ENCODE results near the gene HTATSF1.

Gene HTATSF1, protein sequence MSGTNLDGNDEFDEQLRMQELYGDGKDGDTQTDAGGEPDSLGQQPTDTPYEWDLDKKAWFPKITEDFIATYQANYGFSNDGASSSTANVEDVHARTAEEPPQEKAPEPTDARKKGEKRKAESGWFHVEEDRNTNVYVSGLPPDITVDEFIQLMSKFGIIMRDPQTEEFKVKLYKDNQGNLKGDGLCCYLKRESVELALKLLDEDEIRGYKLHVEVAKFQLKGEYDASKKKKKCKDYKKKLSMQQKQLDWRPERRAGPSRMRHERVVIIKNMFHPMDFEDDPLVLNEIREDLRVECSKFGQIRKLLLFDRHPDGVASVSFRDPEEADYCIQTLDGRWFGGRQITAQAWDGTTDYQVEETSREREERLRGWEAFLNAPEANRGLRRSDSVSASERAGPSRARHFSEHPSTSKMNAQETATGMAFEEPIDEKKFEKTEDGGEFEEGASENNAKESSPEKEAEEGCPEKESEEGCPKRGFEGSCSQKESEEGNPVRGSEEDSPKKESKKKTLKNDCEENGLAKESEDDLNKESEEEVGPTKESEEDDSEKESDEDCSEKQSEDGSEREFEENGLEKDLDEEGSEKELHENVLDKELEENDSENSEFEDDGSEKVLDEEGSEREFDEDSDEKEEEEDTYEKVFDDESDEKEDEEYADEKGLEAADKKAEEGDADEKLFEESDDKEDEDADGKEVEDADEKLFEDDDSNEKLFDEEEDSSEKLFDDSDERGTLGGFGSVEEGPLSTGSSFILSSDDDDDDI

DNA sequence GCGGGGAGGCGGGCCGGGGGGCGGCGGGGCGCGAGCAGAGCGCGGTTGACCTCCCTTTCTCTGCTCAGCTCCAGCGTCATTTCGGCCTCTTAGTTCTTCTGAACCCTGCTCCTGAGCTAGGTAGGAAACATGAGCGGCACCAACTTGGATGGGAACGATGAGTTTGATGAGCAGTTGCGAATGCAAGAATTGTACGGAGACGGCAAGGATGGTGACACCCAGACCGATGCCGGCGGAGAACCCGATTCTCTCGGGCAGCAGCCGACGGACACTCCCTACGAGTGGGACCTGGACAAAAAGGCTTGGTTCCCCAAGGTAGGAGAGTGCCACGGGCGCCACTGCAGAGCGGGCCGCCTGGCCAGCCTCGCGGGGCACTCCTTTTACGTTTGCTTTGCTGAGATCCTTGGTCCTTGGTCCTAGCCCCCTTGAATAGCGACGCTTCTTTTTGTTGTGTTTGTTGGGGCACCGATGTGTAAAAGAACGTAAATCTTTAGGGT, at the start of gene HTATSF1:
HTATSF1 (plus strand) TSS at position 37 of the 497 bp plus-strand sequence; CDS start at position 130, 93 bp downstream.
- no peak for DNase-seq (ENCODE audit: low read depth)

DNA sequence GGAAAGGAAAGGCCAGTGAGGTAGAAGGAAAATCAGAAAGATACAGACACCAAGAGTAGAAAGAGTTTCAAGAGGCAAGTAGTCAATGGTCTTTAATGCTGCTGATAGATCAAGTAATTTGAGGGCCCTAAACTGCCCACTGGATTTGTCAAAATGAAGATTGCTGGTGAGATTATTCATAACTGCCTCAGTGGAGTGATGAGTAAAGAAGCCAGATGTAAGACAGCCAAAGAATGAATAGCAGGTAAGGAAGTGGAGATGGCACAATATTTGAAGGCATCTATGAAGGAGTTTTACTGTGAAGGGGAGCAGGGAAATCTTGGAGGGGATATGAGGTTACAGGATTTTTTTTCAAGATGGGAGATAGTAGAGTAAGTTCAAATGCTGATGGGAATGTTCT, 49.4 kb upstream of the HTATSF1 start:
- no peak for DNase-seq (ENCODE audit: low read depth)

DNA sequence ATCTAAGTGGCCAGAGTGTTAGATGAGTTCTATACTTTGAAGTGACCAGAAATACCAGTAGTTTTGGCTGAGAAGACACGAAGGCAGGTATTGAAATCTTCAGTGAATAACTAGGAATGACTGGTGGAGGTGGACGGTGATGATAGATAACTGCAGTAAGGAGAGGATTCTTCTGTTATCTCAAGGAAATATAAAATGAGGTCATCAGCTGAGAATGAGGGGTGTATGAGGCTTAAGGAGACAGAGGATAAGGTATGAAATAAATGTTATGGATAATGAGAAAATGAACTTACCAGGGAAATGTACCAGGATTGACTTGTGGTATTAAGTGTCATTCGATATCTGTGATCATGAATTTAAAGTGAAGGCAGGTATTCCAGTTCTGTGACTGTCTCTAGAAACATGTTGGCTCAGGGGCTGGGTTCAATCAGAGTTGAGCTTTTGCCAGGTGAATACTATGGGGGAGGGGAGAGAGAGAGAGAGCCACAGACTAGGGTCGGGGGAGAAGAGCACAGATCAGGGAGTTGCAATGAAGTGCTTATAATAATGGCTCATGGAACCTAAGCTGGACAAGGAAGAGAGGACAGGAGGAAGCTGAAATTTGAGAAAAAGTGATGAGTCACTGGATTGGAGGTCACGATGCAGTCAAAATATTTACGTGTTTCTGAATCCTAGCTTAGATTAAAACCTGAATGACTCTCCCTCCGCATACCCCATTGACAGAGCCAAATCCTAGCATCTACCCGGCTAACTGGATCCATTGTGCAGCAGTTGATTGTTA, 47.2 kb upstream of the HTATSF1 start:
- no peak for DNase-seq (ENCODE audit: low read depth)

DNA sequence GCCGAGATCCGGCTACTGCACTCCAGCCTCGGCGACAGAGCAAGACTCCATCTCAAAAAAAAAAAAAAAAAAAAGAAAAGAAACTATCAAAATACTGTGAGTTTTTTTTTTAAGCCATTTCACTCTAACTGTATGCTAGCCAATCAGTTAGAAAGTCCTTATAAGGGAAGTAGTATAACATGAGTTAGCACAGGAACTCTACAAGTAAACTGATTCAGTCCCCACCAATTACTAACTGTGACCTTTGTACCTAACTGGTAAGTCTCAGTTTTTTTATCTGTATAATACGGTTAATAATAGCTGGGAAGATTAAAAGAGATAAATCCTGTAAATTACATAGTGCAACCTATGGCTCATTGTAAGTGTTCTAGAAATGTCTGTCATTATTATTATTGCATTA, 44.8 kb upstream of the HTATSF1 start:
- no peak for DNase-seq (ENCODE audit: low read depth)

DNA sequence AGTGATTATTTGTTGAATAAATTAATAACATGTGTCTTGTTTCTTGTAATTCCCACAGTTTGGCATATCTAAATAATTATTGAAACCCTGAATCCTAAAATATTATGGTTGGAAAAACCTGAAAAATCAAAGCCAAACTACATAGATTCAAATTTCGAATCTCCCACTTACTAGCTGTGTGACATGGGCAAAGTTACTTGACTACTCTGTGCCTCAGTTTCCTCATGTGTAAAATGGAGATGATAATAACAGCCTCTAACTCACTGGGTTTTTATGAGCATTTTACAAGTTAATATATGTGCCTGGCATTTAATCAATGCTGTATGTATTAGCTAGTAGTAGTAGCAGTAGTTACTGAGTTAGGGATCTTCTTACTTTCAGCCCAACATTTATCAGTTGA, 44.3 kb upstream of the HTATSF1 start:
- DNase-seq (ENCODE audit: low read depth): no peak

DNA sequence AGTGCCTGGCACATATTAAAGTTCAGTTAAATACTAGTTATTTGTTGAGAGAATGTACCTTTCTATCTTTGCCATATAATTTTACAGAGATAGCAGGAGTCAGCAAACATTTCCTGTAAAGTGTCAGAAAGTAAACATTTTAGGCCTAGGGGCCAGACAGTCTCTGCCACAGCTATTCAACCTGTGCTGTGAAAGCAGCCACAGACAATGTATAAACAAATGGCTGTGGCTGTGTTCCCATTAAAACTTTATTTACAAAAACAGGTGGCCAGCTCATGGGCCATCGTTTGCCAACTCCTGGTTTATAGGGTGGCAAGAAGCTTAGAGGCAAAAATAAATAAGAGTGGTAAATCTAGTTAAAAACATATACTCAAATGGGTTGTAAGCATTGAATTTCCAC, 43.6 kb upstream of the HTATSF1 start:
- no peak for DNase-seq (ENCODE audit: low read depth)

DNA sequence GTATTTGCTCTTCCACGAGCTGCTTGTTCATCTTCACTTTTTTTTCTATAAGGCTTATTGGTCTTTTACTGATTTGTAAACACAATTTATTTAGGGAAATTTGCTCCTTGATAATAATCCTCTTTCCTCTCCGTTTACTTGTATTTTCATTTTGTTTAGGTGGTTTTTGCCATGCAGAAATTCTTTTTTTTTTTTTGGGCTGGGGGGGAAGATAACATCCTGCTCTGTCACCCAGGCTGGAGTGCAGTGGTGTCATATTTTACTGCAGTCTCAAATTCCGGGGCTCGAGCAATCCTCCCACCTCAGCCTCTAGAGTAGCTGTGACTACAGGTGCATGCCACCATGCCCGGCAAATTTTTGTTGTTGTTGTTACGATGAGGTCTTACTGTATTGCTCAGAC, 41.3 kb upstream of the HTATSF1 start:
- no peak for DNase-seq (ENCODE audit: low read depth)

DNA sequence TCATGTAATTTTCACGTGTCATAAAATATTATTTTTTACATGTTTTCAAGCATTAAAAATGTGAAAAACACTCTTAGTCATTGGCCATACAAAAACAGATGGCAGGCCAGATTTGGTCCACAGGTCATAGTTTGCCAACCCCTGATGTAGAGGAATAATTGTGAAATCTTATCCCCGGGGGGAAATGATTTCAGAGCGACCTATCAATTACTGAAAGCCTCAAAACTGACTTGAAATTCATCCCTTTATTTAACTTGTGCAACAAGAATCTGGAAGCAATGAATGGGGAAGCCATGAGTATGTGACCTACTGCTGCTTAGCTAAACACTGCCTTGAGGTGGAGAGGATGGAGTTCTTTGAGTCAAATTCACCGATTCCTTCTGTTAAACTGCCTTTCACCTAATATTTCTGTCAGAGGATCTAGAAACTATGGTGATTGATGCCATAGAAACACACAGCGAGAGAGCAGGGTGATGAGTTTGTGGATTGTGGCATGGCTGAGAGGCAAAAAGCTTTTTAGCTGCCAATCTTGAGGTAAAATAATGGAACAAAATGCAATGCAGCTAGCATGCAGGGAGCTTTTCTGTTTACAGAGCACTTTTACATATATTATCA, 40.0 kb upstream of the HTATSF1 start:
- DNase-seq (ENCODE audit: low read depth): no peak

DNA sequence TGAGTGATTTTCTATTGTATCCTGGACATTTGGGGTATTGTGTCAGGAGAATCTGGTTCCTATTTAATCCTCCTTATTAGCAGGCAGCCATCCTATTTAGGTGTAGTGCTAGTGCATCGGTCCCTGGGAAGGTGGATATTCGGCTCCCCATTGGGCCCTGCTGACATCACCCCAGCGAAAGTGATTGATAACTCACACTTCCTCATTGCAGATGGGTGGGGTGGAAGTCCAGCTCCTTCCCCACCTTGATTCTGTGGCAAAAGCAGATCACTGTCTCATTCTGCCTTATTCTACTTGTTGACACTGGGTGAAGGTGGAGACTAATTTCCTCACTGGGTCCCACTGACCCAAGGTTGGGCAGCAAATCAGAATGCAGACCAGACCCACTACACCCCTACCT, 32.8 kb upstream of the HTATSF1 start:
- DNase-seq (ENCODE audit: low read depth): no peak

DNA sequence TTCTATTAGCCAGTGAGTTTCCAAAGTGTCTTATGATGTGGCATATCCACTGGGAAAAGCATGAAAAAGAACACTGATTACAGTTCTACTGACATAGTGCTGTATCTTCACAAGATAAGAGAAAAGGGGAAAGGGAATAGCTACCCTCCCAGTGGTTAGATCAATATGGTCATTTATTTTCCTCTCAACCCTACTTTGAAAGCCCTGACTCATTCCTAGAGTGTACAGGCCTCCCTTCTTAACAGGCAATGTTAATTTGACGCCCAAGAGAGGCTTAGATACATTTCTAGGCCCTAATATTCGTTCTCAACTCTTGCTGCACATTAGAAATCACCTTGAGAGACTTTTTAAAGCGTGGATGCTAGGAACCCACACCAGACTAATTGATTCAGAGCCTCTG, 30.1 kb upstream of the HTATSF1 start:
- no peak for DNase-seq (ENCODE audit: low read depth)

DNA sequence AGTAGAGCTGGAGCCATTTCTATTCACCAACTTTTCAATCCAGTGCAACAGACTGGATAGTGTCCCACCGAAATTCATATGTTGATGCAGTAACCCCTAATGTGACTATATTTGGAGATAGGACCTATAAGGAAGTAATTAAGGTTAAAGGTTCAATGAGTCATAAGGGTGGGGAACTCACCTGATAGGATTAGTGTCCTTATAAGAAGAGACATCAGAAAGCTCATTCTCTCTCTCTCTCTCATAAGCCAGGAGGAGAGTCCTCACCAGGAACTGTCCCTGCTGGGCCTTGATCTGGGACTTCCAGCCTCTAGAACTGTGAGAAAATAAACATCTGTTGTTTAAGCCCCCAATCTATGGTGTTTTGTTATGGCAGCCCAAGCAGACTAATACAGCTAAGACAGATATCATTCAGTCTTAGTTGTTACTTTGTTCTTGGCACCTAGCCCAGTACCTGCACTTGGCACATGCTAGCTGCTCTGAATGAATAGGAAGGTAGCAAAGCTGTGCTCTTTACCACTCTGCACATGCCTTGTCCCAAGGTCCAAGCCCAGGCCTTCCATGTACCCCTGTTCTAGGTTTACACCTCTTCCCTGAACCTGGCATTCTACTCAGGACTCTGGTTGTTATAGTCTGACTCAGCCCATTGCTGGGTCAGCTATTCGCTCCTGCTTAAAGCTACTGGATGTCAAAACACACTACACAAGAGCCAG, 28.8 kb upstream of the HTATSF1 start:
- DNase-seq (ENCODE audit: low read depth): no peak

DNA sequence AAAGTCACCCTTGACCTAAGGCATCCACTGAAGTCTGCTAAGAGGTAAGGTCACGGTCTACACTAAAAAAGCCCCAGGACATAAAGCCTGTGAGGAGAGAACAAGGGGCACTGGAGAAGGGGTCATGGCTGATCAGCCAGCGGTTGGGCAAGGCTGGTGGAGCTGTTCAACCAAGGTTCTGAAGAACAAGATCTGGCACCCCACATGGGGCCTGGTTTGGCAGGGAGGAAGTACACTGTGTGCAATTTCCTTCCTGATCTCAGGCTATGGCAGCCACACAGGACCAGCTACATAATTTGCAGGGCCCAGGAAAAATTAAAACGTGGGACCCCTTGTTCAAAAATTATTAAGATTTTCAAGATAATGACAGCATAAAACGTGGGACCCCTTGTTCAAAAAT, 23.7 kb upstream of the HTATSF1 start:
- DNase-seq (ENCODE audit: low read depth): no peak

DNA sequence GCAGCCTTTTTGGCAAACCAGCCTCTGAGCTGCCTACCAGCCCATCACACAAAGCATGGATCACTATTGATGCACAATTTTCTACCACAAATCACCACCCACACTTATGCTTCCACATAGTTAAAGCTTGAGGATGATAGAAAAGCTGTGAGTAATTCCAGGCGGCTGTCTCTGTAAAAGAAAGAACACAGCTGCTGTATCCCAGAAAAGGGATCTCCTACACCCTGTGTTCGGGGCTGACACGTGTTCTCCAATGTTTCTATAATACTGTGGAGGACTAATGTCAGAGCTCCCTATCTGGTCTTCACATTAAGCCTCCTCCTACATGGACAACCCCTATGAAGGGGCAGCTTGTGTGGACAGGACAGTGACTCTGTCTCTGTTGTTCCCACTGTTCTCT, 22.2 kb upstream of the HTATSF1 start:
- no peak for DNase-seq (ENCODE audit: low read depth)

DNA sequence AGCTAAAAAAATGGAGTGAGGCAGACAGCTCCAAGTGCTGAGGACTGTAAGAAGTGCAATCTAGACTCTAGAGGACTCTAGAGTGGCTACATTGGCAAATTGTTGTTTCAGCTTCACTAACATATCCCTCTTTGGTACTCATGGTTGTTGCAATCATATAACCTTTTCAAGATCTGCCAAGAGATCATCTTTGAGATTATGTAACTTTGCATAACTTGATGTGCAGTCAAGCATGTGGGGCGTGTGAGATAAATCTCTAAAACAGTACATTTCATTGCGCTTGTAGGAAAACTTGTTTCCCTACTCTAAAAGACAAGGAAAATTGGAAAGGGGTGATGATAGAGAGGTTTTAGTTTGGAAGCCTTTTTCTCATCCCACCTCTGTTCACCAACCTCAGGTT, 20.9 kb upstream of the HTATSF1 start:
- no peak for DNase-seq (ENCODE audit: low read depth)

DNA sequence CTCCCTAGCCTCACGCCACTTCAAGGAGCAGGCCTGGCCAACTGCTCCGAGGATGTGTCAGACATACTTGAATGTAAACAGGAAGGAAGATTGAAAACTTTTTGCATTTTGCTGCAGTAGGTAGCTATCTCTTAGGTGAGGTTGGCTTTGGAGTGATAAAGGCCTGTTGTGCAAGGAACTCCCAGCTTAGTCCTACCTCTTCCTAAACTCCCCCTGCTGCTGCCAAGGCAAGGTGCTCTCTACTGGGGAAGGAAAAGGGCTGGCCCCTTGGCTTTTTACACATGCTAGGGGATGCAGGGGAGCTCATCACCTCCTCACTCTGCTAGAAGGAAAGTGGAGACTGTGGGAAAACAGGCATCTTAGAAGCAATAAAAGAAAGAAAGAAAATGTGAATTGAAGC, 20.4 kb upstream of the HTATSF1 start:
- DNase-seq (ENCODE audit: low read depth): no peak

DNA sequence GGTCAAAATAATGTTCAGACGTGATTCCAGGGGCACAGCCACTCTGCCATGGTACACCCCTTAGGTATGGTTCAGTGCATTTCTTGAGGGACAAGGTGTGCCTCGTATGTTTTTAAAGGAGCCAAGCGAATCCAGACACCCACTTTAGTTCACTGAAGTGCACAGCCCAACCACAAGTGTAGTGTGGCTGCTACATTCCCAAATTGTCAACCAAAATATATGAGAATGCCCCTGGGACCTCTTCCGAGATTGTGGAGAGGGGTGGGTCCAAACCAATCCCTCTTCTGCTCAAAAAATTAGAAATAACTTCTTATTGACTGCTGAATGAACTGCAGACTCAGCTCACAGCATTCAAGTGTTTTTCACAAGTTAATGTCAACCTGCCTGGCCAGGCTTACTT, 17.0 kb upstream of the HTATSF1 start:
- DNase-seq (ENCODE audit: low read depth): no peak

DNA sequence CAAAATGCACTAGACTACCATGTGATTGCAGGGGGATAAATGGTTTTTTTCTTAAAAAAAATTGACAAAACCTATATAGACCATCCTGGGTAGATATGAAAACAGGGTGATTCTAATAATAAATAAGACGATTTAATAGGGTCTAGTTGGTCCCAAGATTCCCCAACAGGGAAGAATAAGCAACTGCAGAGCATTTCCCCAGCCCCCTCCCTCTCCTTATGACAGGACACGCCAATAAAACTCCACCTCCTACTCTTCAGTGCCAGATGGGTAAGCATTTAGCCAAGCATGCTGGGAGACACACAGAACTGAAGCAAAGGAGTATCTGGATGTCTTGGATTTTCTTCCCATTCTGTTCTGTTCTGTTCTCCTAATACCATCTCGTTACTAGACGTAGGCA, 9.7 kb upstream of the HTATSF1 start, which contains the start of gene BRS3:
BRS3 (plus strand) TSS at position 301 of the 400 bp plus-strand sequence. CDS start 168 bp downstream, outside the sequence.
- DNase-seq (ENCODE audit: low read depth): no peak

DNA sequence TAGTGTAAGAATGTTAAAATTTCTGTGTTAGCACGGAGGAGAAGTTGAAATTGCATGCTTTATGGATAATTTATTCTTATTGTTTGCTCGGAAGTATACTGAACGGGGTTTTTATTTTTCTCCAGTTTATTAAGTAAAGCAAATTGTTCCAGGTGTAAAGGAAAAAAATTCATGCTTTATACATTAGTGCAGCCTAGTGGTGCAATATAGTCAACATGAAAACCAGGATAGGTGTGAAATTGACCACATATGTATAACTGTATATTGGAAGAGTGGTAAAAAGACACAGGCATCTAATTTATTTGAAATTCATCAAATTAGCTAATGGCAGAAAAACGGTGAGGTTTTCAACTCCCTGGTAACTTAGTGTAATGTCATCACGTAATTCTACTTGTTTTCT, 8.7 kb upstream of the HTATSF1 start:
- DNase-seq (ENCODE audit: low read depth): no peak

DNA sequence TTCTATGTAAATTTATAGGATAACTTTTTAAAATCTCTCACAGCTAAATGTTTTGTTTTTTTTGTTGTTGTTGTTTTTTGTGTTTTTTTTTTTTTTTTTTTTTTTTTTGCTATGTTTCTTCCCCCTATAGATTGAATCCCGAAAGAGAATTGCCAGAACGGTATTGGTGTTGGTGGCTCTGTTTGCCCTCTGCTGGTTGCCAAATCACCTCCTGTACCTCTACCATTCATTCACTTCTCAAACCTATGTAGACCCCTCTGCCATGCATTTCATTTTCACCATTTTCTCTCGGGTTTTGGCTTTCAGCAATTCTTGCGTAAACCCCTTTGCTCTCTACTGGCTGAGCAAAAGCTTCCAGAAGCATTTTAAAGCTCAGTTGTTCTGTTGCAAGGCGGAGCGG, 5.6 kb upstream of the HTATSF1 start:
- no peak for DNase-seq (ENCODE audit: low read depth)

DNA sequence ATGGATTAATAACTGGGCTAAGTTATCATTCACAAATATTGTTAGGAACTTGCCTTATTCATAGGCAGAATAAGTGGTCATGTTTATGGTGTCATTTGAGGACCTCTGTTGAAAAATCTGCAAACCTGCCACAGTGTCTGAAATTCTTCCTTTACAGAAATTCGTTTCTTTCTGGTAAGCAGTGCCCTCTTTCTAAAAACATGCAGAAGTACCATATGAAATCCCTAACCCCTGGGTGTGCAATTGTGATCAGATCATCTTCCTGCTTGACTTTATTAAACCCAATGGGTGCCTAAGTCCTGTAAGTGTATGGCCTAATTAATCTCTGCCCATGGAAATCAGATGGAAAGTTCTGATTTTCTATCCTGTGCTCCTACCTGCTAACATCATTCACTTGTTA, 4.4 kb upstream of the HTATSF1 start:
- DNase-seq (ENCODE audit: low read depth): no peak

DNA sequence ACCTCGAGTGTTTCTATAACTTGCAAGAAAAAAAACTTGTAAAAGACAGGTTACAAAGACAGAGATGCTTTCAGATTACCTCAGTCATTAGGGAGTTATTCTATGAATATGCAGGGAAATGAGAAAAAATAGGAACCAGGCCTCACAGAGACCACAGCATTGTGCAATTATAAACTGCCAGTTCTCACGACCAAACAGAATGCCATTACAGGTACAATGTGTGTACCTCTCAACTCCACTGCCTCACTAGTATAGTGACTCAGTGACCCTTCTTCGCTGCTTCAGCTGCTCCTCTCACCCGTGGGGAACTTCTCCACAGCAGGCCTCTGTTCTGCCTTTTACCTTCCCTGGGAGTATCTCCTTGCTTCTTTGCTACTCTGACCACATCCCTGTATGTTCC, 2.3 kb upstream of the HTATSF1 start:
- DNase-seq (ENCODE audit: low read depth): no peak

Measured in stimulated activated CD4-positive, alpha-beta T cell treated with anti-CD3 and anti-CD28 coated beads, Interleukin-2, amount 100 ng/mL, for 4 hours (primary cell).